ENCODE data around the gene SLC17A1.
"Not testable (repeated sequence)": the region's sequence is repeated elsewhere in the genome, so short reads cannot be mapped to it uniquely, and the experiment has no call there.

The SLC17A1 gene

DNA sequence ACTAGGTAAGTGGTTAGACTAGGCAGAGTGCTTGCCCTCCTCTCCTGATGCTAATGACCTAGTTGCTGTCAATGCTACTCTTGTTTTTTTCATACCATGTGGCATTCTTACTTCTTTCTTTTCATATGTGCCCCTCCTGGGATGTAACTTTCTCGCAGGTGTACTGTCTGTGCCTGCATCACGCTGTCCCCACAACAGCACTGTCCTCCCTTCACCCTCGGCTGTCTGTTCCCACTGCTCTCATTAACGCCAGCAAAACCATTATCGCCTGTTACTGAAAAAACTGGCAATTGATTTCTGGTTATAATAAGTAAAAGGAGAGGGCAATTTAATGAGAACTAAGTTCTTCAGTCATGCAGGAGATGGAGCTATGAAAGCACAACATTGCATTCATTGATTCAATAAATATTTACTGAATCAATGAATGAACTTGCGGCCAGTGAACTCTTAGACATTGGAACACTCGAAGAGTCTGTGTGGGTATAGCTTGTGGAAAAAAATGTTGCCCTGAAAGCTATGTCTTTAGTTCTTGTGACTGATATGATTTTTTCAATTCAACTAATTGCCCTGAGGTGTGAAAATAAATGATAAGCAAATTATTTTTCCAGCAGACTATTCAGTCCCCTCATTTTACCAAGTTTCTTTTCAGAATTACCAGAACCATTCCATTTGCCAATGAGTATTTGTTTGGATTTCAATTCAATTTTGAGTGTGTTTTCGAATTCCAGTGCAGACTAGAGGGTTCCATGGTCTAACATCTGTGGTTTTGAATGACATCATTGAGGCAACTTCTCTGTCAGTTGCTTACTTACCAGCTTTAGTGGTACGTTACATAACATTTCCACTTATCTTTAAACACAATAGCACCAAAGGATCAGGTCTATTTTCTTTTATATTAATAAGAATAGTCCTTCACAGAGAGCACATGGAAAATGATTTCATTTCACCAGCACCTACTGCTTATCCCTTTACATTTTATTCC, 75.2 kb downstream of the SLC17A1 start:
- no peak for DNase-seq (ENCODE audit: low read depth)

DNA sequence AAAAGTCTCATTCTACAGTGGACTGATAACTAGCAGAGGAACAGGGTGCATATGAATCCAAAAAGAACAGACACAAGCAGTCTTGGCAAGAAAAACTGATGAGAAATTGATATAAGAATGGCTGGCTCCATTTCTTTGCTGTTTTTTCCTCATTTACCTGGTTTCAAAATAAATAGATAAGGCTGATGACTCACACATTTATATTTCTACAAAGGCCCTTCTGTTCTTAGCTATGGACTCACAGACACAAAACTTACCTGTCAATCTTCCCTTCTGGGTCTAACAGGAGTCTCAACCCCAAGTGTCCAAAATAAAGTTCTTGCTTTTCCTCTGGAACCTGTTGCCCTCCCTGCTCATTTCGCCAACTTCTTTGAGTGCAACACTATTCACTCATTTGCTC, 76.4 kb downstream of the SLC17A1 start:
- DNase-seq (ENCODE audit: low read depth): no peak

DNA sequence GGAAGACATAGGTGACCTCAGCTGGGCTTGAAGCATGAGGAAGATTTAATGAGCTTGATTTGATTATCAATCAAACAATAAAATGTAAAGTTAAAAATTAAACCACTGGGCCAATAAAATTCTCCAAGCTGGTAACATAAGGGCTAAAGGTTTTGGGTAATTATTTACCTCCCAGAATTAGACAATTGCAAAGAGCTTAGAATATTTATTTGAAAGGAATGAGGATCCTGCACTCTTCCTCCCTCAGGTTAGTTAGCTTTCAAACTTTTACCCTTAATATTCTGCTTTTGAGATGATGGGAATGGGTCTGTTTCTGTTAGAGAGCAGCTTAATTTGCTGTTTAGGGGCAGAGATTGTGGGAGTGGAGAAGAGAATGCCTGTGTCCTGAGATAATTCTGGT, 77.3 kb downstream of the SLC17A1 start, which contains the start of gene SLC17A4:
SLC17A4 (plus strand) TSS at position 208 of the 400 bp plus-strand sequence. CDS start 7,221 bp downstream, outside the sequence.
- no peak for DNase-seq (ENCODE audit: low read depth)

DNA sequence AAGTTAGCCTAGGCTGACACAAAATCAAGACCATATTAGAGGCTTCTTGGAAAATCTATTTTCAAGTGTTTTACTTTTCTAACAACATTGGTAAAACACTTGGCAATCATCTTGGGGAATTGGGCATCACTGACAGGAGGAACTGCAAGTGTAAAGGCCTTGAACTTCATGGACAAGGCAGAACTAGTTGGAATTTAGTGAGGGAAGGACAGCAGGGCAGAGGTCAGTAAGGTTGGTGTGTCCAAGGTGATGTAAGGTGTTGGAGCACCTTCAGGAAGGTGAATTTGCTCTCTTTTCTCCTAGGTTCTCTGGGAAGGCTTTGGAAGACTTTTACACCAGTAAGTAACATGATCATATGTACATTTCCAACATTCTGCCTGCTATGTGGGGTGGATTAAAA, 78.8 kb downstream of the SLC17A1 start:
- no peak for DNase-seq (ENCODE audit: low read depth)

DNA sequence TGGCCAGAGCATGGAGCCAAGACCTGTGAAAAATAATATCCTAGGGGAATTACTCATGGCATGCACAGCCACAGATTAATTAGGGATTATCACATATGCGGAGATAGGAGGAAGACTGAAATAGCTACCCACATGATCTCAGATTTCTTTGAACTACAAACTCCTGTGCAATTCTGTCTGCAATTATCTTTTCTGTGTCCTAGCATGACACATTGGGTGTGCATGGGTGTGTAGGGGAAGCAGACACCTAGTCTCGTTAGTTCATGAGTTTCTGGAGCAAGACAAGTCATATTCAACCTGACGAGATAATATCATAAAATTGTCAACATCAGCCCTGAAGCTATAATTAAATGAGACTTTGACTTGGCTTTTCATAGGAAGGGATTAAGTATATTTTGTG, 80.9 kb downstream of the SLC17A1 start:
- DNase-seq (ENCODE audit: low read depth): no peak

DNA sequence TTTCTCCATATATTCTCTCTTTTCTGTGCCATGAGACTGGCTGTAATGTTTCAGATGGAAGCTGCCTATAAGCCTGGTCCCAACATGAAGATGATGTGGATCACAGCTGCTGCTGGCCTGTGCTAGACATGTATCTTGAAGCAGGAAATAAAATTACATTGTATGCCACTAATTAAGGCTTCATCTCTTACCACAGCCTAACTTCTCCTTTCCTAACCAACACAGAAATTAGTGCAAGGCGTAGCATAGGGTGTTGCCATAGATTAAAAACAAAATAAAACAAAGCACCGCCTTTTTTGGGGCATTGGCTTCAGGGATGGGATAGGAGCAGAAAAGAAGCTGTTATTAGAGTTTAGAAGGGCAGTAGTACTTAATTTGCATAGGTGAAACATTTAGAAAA, 82.0 kb downstream of the SLC17A1 start:
- DNase-seq (ENCODE audit: low read depth): no peak

DNA sequence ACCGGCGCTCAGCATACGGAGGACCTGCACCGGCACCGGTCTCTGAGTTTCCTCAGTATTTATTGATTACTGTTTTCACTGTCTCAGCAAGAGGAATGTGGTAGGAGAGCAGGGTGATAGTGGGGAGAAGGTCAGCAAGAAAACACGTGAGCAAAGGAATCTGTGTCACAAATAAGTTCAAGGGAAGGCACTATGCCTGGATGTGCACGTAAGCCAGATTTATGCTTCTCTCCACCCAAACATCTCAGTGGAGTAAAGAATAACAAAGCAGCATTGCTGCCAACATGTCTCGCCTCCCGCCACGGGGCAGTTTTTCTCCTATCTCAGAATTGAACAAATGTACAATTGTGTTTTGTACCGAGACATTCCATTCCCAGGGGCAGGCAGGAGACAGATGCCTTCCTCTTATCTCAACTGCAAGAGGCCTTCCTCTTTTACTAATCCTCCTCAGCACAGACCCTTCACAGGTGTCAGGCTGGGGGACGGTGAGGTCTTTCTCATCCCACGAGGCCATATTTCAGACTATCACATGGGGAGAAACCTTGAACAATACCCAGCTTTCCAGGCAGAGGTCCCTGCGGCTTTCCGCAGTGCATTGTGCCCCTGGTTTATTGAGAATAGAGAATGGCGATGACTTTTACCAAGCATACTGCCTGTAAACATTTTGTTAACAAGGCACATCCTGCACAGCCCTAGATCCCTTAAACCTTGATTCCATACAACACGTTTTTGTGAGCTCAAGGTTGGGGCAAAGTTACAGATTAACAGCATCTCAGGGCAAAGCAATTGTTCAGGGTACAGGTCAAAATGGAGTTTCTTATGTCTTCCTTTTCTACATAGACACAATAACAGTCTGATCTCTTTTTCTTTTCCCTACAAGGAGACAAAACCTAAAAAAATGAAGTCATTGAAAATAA, 83.0 kb downstream of the SLC17A1 start:
- DNase-seq (ENCODE audit: low read depth): not testable (repeated sequence)

DNA sequence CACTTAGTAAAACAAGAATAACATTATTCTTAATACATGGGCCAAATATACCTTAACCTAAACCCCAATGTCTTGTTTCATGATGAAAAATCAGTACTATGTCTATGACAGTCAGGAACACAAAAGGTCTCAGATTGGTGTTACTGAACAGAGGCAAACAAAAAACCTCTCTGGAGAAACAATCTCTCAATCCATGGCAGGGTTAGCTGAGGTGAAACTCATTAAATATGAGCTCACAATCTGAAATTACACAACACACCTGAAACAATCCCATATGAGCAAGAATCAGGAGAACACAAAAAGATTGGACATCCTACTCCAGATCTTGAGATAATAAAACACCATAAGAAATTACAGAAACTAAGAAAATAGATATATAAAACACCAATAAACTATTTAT, 83.8 kb downstream of the SLC17A1 start:
- no peak for DNase-seq (ENCODE audit: low read depth)

DNA sequence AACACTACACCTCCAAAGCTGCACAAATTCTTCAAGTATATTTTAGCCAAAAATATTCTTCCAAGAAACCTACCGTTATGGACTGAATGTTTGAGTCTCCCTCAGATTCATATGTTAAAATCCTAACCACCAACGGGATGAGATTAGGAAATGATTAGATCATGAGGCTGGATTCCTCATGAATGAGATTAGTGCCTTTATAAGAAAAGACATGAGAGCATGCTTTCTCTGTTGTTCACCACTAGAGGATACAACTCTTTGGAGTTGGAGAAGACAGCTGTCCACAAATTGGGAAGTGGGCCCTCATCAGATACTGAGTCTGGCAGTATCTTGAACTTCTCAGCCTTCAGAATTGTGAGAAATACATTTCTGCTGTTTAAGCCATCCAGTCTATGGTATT, 84.4 kb downstream of the SLC17A1 start:
- DNase-seq (ENCODE audit: low read depth): no peak

DNA sequence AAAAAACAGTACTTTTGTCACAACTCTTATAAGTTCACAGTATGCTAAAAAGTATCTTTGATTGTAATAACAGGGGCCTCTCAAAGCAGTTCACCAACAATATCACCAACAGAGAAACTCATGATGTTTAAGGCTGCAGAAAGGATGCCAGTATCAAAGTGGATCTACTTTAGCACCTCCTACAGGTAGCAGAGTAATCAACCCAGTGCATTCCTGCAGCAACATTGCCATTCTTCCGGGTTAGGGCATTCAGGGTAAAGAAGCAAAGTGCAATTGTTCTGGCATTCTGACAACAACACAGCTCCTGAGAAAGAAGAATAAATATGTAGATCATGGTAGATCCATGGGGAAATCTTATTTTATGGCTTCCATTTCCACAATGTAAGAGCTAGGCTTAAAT, 84.9 kb downstream of the SLC17A1 start:
- no peak for DNase-seq (ENCODE audit: low read depth)

DNA sequence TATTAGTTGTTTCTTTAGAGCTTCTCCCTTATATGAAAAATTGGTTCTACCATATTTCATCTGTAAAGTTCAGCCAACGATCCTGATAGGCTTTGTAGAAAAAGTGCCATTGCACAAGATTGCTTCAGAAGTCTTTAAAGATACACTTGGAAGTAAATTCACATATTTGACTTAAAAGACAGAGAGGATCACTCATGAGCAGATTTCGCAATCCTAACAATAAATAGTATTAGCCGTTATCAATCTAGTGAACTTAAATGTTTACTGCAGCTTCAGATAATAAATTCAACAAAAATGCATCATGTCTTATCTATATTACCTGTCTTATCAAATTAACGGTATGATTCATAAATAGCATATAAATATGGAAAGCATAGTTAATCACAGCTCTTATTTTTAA, 86.0 kb downstream of the SLC17A1 start:
- no peak for DNase-seq (ENCODE audit: low read depth)

DNA sequence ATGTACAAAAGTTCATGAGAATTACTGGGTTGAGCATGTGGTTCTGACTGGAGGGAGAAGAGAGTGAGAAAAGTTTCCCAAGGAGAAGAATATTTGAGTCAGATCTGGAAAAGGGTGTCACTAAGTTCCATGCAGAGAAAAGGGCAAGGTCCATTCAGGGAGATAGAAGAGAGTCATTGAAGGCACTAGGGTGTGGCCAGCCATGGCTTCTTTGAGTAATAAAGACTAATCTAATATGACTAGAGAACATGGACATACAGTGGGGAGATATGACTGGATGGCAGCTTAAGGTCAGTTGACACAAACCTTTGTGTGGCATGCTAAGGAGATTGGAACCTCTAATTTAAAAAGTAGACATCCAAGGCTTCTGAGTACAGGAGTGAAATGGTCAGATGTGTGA, 88.0 kb downstream of the SLC17A1 start:
- DNase-seq (ENCODE audit: low read depth): no peak

DNA sequence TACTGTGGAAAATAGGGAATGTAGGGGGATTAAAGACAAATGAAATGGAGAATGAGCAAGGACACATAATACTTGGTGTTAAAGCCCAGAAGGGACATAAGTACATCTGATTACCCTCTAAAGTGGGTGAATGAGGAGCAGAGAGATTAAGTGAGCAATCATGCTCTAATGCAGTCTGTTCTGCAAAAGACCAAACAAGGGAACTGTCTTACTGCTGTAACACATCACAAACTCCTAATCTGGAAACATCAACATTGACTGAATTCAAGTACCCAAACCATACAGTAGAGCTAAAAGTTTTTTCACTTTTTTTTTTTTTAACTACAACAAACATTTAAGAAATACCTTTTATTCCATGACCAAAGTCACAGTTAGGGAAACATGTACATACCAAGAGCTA, 96.6 kb downstream of the SLC17A1 start:
- DNase-seq (ENCODE audit: low read depth): no peak

Measured in GM04503 (cell line).